H1 (cell line): Measurements from ENCODE around the gene DICER1. TPM values are rescaled to one million over a fixed set of nuclear protein-coding genes. Genes with fewer than 3 reads are reported as not detected.

Experiments
- CTCF ChIA-PET: fragments of 300-600 bp; sonication (Branson Sonifier 250); formaldehyde crosslinking; loops from one replicate; lab custom pipeline; 2021; ENCODE audit not compliant: partially characterized antibody; lab: Charles Lee
- POLR2A ChIA-PET: fragments of 300-600 bp; sonication (Branson Sonifier 250); formaldehyde crosslinking; loops from one replicate; lab custom pipeline; 2021; ENCODE audit warnings: inconsistent platforms; ENCODE audit not compliant: partially characterized antibody; lab: Charles Lee
- DNase-seq, 2 experiments: peaks; one replicate each; pipeline versions ENCODE4 v3.0.0 to v3.0.0-alpha.2; 2010 to 2022; ENCODE audit warnings: low spot score in 2 of 2, low read depth in 1 of 2, mixed read lengths in 1 of 2
- FAIRE-seq: peaks from 2 replicates; lab custom pipeline; 2011; peaks lifted over from hg19 to GRCh38; lab: Jason Lieb, UNC
- H2AFZ ChIP-seq: 2 replicates; pipeline ENCODE4 v1.8.1; 2012; ENCODE audit warnings: low read length, inconsistent platforms
- H2AK5ac ChIP-seq: 2 replicates; pipeline ENCODE4 v1.6.1; 2013; ENCODE audit warnings: low read depth, low read length
- H2BK120ac ChIP-seq: replicated peaks from 2 replicates; pipeline ENCODE3; 2013; ENCODE audit warnings: low read depth, low read length, inconsistent platforms
- H2BK12ac ChIP-seq: 2 replicates; pipeline ENCODE4 v1.6.1; 2013; ENCODE audit warnings: low read depth, low read length
- H2BK15ac ChIP-seq: 2 replicates; pipeline ENCODE4 v1.6.1; 2013; ENCODE audit warnings: low read length
- H2BK20ac ChIP-seq: 2 replicates; pipeline ENCODE4 v1.6.1; 2013; ENCODE audit warnings: low read length
- H2BK5ac ChIP-seq: 2 replicates; pipeline ENCODE4 v1.6.1; 2013; ENCODE audit warnings: low read depth, low read length
- H3K14ac ChIP-seq: 2 replicates; pipeline ENCODE4 v1.6.1; 2013; ENCODE audit warnings: inconsistent platforms; ENCODE audit not compliant: insufficient read length
- H3K18ac ChIP-seq: 2 replicates; pipeline ENCODE4 v1.6.1; 2013; ENCODE audit warnings: low read length; ENCODE audit errors: extremely low read depth
- H3K23ac ChIP-seq: 2 replicates; pipeline ENCODE4 v1.6.1; 2013; ENCODE audit warnings: inconsistent platforms; ENCODE audit not compliant: insufficient read length
- H3K23me2 ChIP-seq: 2 replicates; pipeline ENCODE4 v1.6.1; 2013; ENCODE audit warnings: low read depth, low read length
- H3K27ac ChIP-seq: 2 replicates; pipeline ENCODE4 v1.6.1; 2011; ENCODE audit warnings: low read depth, low read length, inconsistent platforms
- H3K27me3 ChIP-seq, 4 experiments: replicated peaks in 1 of 4; 1 replicate in 1 of 4; 2 replicates in 3 of 4; pipeline versions ENCODE4 v1.6.1 to v1.8.1; 2011 to 2013; ENCODE audit warnings: low read length in 3 of 4, mild to moderate bottlenecking in 3 of 4, inconsistent platforms in 2 of 4, mixed read lengths in 2 of 4, moderate library complexity in 1 of 4; ENCODE audit not compliant: control insufficient read depth in 3 of 4, insufficient read depth in 3 of 4; ENCODE audit errors: extremely low read depth in 1 of 4
- H3K36me3 ChIP-seq, 4 experiments: 2 replicates each; pipeline versions ENCODE4 v1.6.1 to v1.8.1; 2011 to 2013; ENCODE audit warnings: mild to moderate bottlenecking in 4 of 4, low read length in 3 of 4, moderate library complexity in 2 of 4, control low read depth in 1 of 4, inconsistent platforms in 1 of 4; ENCODE audit not compliant: insufficient read depth in 4 of 4, control insufficient read depth in 2 of 4
- H3K4ac ChIP-seq: replicated peaks from 2 replicates; pipeline ENCODE3; 2013; ENCODE audit warnings: low read length, low read depth, mixed read lengths, inconsistent platforms; ENCODE audit not compliant: insufficient read length
- H3K4me1 ChIP-seq, 4 experiments: replicated peaks in 1 of 4; 1 replicate in 1 of 4; 2 replicates in 3 of 4; pipeline versions ENCODE4 v1.6.1 to v1.8.1; 2011 to 2013; ENCODE audit warnings: low read length in 3 of 4, inconsistent platforms in 2 of 4, mixed read lengths in 1 of 4; ENCODE audit not compliant: insufficient read depth in 4 of 4, control insufficient read depth in 3 of 4
- H3K4me2 ChIP-seq, 2 experiments: 2 replicates each; pipeline versions ENCODE4 v1.6.1 to v1.8.1; 2011 to 2013; ENCODE audit warnings: low read depth in 2 of 2, low read length in 2 of 2, control low read depth in 1 of 2, inconsistent platforms in 1 of 2, mild to moderate bottlenecking in 1 of 2; ENCODE audit not compliant: insufficient read depth in 1 of 2
- H3K4me3 ChIP-seq, 4 experiments: fragments of 200-600, 300-600 bp in 1 of 4; sonication (generic), shearing (Covaris generic), sonication (Bioruptor Twin) in 1 of 4; 2 replicates each; pipeline versions ENCODE4 v1.5.1 to v1.8.1; 2011 to 2016; ENCODE audit warnings: low read length in 4 of 4, low read depth in 3 of 4, control low read depth in 2 of 4, inconsistent platforms in 2 of 4, mild to moderate bottlenecking in 2 of 4, mixed read lengths in 1 of 4, moderate library complexity in 1 of 4; ENCODE audit not compliant: insufficient read depth in 2 of 4; ENCODE audit errors: extremely low read depth in 1 of 4
- H3K56ac ChIP-seq: replicated peaks from 2 replicates; pipeline ENCODE3; 2013; ENCODE audit warnings: low read depth, mild to moderate bottlenecking, mixed read lengths, low read length, inconsistent platforms; ENCODE audit not compliant: insufficient read length
- H3K79me1 ChIP-seq: 2 replicates; pipeline ENCODE4 v1.6.1; 2013; ENCODE audit warnings: low read depth, low read length, control low read depth
- H3K79me2 ChIP-seq, 2 experiments: 2 replicates each; pipeline versions ENCODE4 v1.6.1 to v1.8.1; 2012 to 2013; ENCODE audit warnings: low read length in 2 of 2, mild to moderate bottlenecking in 2 of 2, inconsistent platforms in 1 of 2; ENCODE audit not compliant: insufficient read depth in 2 of 2, control insufficient read depth in 1 of 2
- H3K9ac ChIP-seq, 4 experiments: replicated peaks in 1 of 4; 1 replicate in 1 of 4; 2 replicates in 3 of 4; pipeline versions ENCODE4 v1.6.1 to v1.8.1; 2011 to 2013; ENCODE audit warnings: low read depth in 3 of 4, low read length in 3 of 4, control low read depth in 2 of 4, mild to moderate bottlenecking in 2 of 4, moderate library complexity in 2 of 4, inconsistent platforms in 1 of 4; ENCODE audit errors: extremely low read depth in 1 of 4
- H3K9me3 ChIP-seq, 2 experiments: 2 replicates each; pipeline versions ENCODE4 v1.6.1 to v1.8.1; 2012 to 2013; ENCODE audit warnings: mild to moderate bottlenecking in 2 of 2, moderate library complexity in 2 of 2, control low read depth in 1 of 2, inconsistent platforms in 1 of 2, low read depth in 1 of 2, low read length in 1 of 2, mixed read lengths in 1 of 2; ENCODE audit not compliant: insufficient read depth in 2 of 2
- H4K20me1 ChIP-seq, 2 experiments: replicated peaks in 1 of 2; 2 replicates each; pipeline versions ENCODE3 to v1.8.1; 2011 to 2013; ENCODE audit warnings: inconsistent platforms in 2 of 2, low read length in 2 of 2, mild to moderate bottlenecking in 1 of 2; ENCODE audit not compliant: insufficient read depth in 2 of 2, control insufficient read depth in 1 of 2
- H4K5ac ChIP-seq: 2 replicates; pipeline ENCODE4 v1.6.1; 2013; ENCODE audit warnings: low read length, low read depth, mixed read lengths, inconsistent platforms; ENCODE audit not compliant: insufficient read length
- H4K8ac ChIP-seq: 2 replicates; pipeline ENCODE4 v1.8.0; 2013; ENCODE audit warnings: mild to moderate bottlenecking, moderate library complexity, low read length, inconsistent platforms; ENCODE audit not compliant: insufficient read depth; ENCODE audit errors: extremely low read depth
- H4K91ac ChIP-seq: replicated peaks from 2 replicates; pipeline ENCODE3; 2013; ENCODE audit warnings: low read length, mixed read lengths, inconsistent platforms; ENCODE audit not compliant: insufficient read length
- CHD1 ChIP-seq: IDR thresholded peaks from 2 replicates; pipeline ENCODE4 v1.6.1; 2012; ENCODE audit warnings: low read depth, low read length, improper control_type of control experiment
- HDAC6 ChIP-seq: IDR thresholded peaks from one replicate; pipeline ENCODE4 v1.7.1; 2012; ENCODE audit warnings: low read depth, mild to moderate bottlenecking, inconsistent platforms, low read length, moderate library complexity
- TCF12 ChIP-seq: IDR thresholded peaks from 2 replicates; pipeline ENCODE4 v1.6.1; 2011; ENCODE audit warnings: low read depth, mild to moderate bottlenecking, low read length
- WGBS, 2 experiments: shearing (Covaris generic) in 1 of 2; methylation state at CpG; one replicate each; pipeline versions ENCODE4 v1.1.6 to v1.1.7; 2013 to 2015; ENCODE audit warnings: low lambda C conversion rate in 2 of 2, mixed read lengths in 2 of 2, inconsistent platforms in 1 of 2, low coverage in 1 of 2, missing lambda C conversion rate in 1 of 2; ENCODE audit not compliant: insufficient replicate concordance in 2 of 2, insufficient coverage in 1 of 2, insufficient read length in 1 of 2; ENCODE audit errors: extremely low coverage in 1 of 2, missing lambda C conversion rate in 1 of 2; 5-methylcytosine and 5-hydroxymethylcytosine counted together
- microRNA-seq, 2 experiments: library from miRNA; unstranded; fragments of <30 nt; microRNA quantifications; one replicate each; pipeline versions ENCODE4 to v1.2.0, GENCODE V29; 2016 to 2020; ENCODE audit warnings: borderline microRNAs expressed in 2 of 2, borderline number of aligned reads in 2 of 2, borderline replicate concordance in 1 of 2
- polyA plus RNA-seq, 7 experiments: library from polyadenylated mRNA; depleted of rRNA in 3 of 7; stranded (reverse) in 5 of 7; unstranded in 2 of 7; fragments of >200 nt in 5 of 7; fragments of 200-250 nt in 2 of 7; gene quantifications; 1 replicate in 5 of 7; 2 replicates in 1 of 7; 4 replicates in 1 of 7; pipeline versions ENCODE4 v1.2.1 to v1.2.3, GENCODE V29; 2011 to 2013; ENCODE audit warnings: missing spikeins in 2 of 7, mixed read lengths in 2 of 7
- small RNA-seq: library from polyadenylated mRNA; stranded (forward); fragments of <200 nt; extraction: miRNeasy Mini kit (QIAGEN cat#:217004); gene quantifications from one replicate; pipeline ENCODE3, GENCODE V24; 2013; ENCODE audit not compliant: insufficient read depth
- total RNA-seq: library from RNA; stranded (reverse); fragmentation: NEBNext Ultra II Directional; extraction: Animal tissue kit (Norgen Biotek cat#: 25700); gene quantifications from 2 replicates; pipeline ENCODE4 v1.2.1, GENCODE V29; 2021

Gene DICER1
- total and polyA plus RNA-seq, 2 of the 8 experiments (the other 6 are each of a cell fraction or from before 2014, with no cell fraction given), result 11.9 to 61.8 TPM

DNA sequence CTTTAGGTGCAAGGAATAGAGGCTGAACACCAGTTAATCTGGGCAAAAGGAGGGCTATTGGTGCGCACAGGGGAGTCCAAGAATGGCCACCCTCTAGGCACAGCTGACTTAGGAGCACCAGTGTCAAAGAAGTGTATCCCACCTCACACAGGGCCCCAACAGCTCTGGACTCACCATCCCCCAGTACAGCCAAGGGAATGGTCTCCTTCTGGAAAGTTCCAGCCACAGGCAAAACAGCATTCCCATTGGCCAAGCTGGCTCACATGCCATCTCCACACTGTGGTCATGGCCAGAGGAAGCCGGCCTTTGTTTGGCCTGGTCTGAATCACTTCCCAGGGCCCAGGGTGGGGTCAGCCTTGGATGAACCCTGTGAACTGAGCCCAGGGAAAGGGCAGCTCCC, 120.1 kb downstream of the DICER1 start:
- FAIRE-seq, result no peak
- Histone ChIP-seq H3K4me3 (no peak overlapping the region), H3K79me1 (no peaks in the 10 kb centered on the region), H4K20me1 (no peaks in the 10 kb centered on the region), H3K14ac (no peak overlapping the region), H2BK12ac (no peak overlapping the region), H2AK5ac (no peak overlapping the region), H4K5ac (no peak overlapping the region), H3K9ac (no peak overlapping the region), H2BK120ac (no peak overlapping the region), H3K56ac (no peak overlapping the region), H3K27ac (no peak overlapping the region), H3K27me3 (no peaks in the 10 kb centered on the region; a peak in 1 of 7 replicates), H3K79me2 (no peaks in the 10 kb centered on the region), H3K9me3 (no peaks in the 10 kb centered on the region), H3K18ac (no peak overlapping the region), H3K23me2 (no peaks in the 10 kb centered on the region), H2BK5ac (no peak overlapping the region), H4K8ac (no peak overlapping the region), H3K4me1 (peaks cover 0 to 3% (median 0%) of the 10 kb centered on the region in 4 experiments; a peak in 2 of 7 replicates), H3K23ac (no peak overlapping the region), H2BK20ac (no peak overlapping the region), H3K4me2 (no peak overlapping the region), H3K4ac (no peak overlapping the region), H2BK15ac (no peak overlapping the region), H2AFZ (no peak overlapping the region), H3K36me3 (no peaks in the 10 kb centered on the region), H4K91ac (no peak overlapping the region)
- no peak for TF ChIP-seq CHD1
- TF ChIP-seq HDAC6, result no peak
- no peak for TF ChIP-seq TCF12
- POLR2A ChIA-PET, result no interaction called here
- DNase-seq, result no peak
- CTCF ChIA-PET, result interaction anchor here (1.3 to 2.2 kb wide), 3 partner anchors 13 to 392 kb away, joined by 3 to 7 read pairs (median 6); no protein-coding TSS in a partner anchor
- 94% methylated on average over 2 of the region's 2 CpGs; no CpG with 5 or more reads in 1 of the 2 experiments for WGBS, 2 experiments

Small RNA genes lying within 50 kb of the gene (microRNA-seq; reads per million reads assigned to microRNA genes)
- 0.46 to 1.2 reads per million in 2 experiments for gene MIR3173

Small RNA genes lying within 50 kb of the gene (small RNA-seq; reads per million reads assigned to genes)
- gene MIR3173, result 0.86 reads per million

Other genes starting within 250 kb of the DICER1 start
- gene CLMN, start 162.4 kb upstream of the DICER1 start, total RNA-seq, result 7.6 and 8.2 TPM in 2 replicates
- 1.4 and 1.6 TPM in 2 replicates for gene CLMN, start 162.4 kb upstream of the DICER1 start, polyA plus RNA-seq (2011; rRNA removed)